SK-N-SH treated with all-trans-retinoic acid at 6 μM for 48 hours (cell line): ENCODE data around the gene TRIP4.

Source experiments
- ATAC-seq: fragments of 200-7000 bp; cut with Tn5 transposase; 3 replicates; pipeline ENCODE4 v1.9.1; 2020; ENCODE audit warnings: mild to moderate bottlenecking, moderate library complexity
- ARNTL ChIP-seq: fragments of 450-650 bp; formaldehyde crosslinking; IDR thresholded peaks from 2 replicates; pipeline ENCODE4 v1.5.0; 2020; ENCODE audit warnings: low read depth, mild to moderate bottlenecking, moderate library complexity, borderline replicate concordance
- BACH2 ChIP-seq: fragments of 250-450 bp; sonication (Bioruptor Pico); IDR thresholded peaks from 2 replicates; pipeline ENCODE4 v1.9.0; 2021; ENCODE audit warnings: mild to moderate bottlenecking, borderline replicate concordance
- CSDC2 ChIP-seq: fragments of 250-450 bp; sonication (Bioruptor Pico); IDR thresholded peaks from 2 replicates; pipeline ENCODE4 v1.5.0; 2020; ENCODE audit warnings: mild to moderate bottlenecking, moderate library complexity
- ESRRG ChIP-seq: fragments of 250-450 bp; sonication (Bioruptor Pico); IDR thresholded peaks from 2 replicates; pipeline ENCODE4 v1.6.1; 2021; ENCODE audit warnings: mild to moderate bottlenecking
- GLIS3 ChIP-seq: fragments of 250-450 bp; sonication (Bioruptor Pico); IDR thresholded peaks from 2 replicates; pipeline ENCODE4 v1.5.0; 2020; ENCODE audit warnings: mild to moderate bottlenecking, moderate library complexity
- ISL1 ChIP-seq: fragments of 250-450 bp; sonication (Bioruptor Pico); IDR thresholded peaks from 2 replicates; pipeline ENCODE4 v2.1.2; 2022; ENCODE audit warnings: mild to moderate bottlenecking, moderate library complexity
- OSR1 ChIP-seq: fragments of 250-450 bp; sonication (Bioruptor Pico); IDR thresholded peaks from 2 replicates; pipeline ENCODE4 v1.8.0; 2022; ENCODE audit warnings: moderate library complexity, mild to moderate bottlenecking, inconsistent platforms
- PPARA ChIP-seq: fragments of 250-450 bp; sonication (Bioruptor Pico); IDR thresholded peaks from 2 replicates; pipeline ENCODE4 v1.5.0; 2020; ENCODE audit warnings: mild to moderate bottlenecking, borderline replicate concordance
- RARB ChIP-seq: fragments of 250-450 bp; sonication (Bioruptor Pico); IDR thresholded peaks from 2 replicates; pipeline ENCODE4 v1.8.0; 2021; ENCODE audit warnings: mild to moderate bottlenecking, moderate library complexity
- SNAI2 ChIP-seq: fragments of 250-450 bp; sonication (Bioruptor Pico); IDR thresholded peaks from 2 replicates; pipeline ENCODE4 v1.5.0; 2020; ENCODE audit warnings: mild to moderate bottlenecking, moderate library complexity
- TCF4 ChIP-seq: fragments of 250-450 bp; sonication (Bioruptor Pico); IDR thresholded peaks from 2 replicates; pipeline ENCODE4 v1.8.0; 2021; ENCODE audit warnings: mild to moderate bottlenecking, moderate library complexity, borderline replicate concordance
- TOX ChIP-seq: fragments of 250-450 bp; sonication (Bioruptor Pico); IDR thresholded peaks from 2 replicates; pipeline ENCODE4 v1.8.0; 2021; ENCODE audit warnings: mild to moderate bottlenecking, moderate library complexity, borderline replicate concordance
- ZC3H10 ChIP-seq: fragments of 250-450 bp; sonication (Bioruptor Pico); IDR thresholded peaks from 2 replicates; pipeline ENCODE4 v1.5.1; 2021; ENCODE audit warnings: mild to moderate bottlenecking, moderate library complexity
- ZFP3 ChIP-seq: fragments of 250-450 bp; sonication (Bioruptor Pico); IDR thresholded peaks from 2 replicates; pipeline ENCODE4 v1.5.0; 2020; ENCODE audit warnings: mild to moderate bottlenecking, moderate library complexity
- ZFP30 ChIP-seq: fragments of 450-650 bp; formaldehyde crosslinking; IDR thresholded peaks from 2 replicates; pipeline ENCODE4 v1.5.0; 2022; ENCODE audit warnings: mild to moderate bottlenecking, moderate library complexity
- ZNF565 ChIP-seq: fragments of 450-650 bp; formaldehyde crosslinking; conservative IDR thresholded peaks from 2 replicates; pipeline ENCODE4 v1.5.0; 2020; ENCODE audit warnings: low read depth, mild to moderate bottlenecking, moderate library complexity
- ZNF70 ChIP-seq: fragments of 450-650 bp; formaldehyde crosslinking; IDR thresholded peaks from 2 replicates; pipeline ENCODE4 v1.5.0; 2020; ENCODE audit warnings: mild to moderate bottlenecking, moderate library complexity
- ZNF8 ChIP-seq: fragments of 450-650 bp; formaldehyde crosslinking; IDR thresholded peaks from 2 replicates; pipeline ENCODE4 v1.5.0; 2020; ENCODE audit warnings: mild to moderate bottlenecking, moderate library complexity
- TF ChIP-seq, protein P1 (sequence below): fragments of 250-450 bp; sonication (Bioruptor Pico); IDR thresholded peaks from 2 replicates; pipeline ENCODE4 v1.5.0; 2020; ENCODE audit warnings: mild to moderate bottlenecking, moderate library complexity
- TF ChIP-seq, protein P2 (sequence below): fragments of 250-450 bp; sonication (Bioruptor Pico); IDR thresholded peaks from 2 replicates; pipeline ENCODE4 v1.5.1; 2021; ENCODE audit warnings: mild to moderate bottlenecking, moderate library complexity
- TF ChIP-seq, protein P3 (sequence below): fragments of 250-450 bp; sonication (Bioruptor Pico); IDR thresholded peaks from 2 replicates; pipeline ENCODE4 v1.8.0; 2020; ENCODE audit warnings: mild to moderate bottlenecking, moderate library complexity, borderline replicate concordance
- TF ChIP-seq, protein P4 (sequence below): fragments of 250-450 bp; sonication (Bioruptor Pico); IDR thresholded peaks from 2 replicates; pipeline ENCODE4 v1.8.0; 2021; ENCODE audit warnings: low read depth, mild to moderate bottlenecking, moderate library complexity, borderline replicate concordance

Gene TRIP4

DNA sequence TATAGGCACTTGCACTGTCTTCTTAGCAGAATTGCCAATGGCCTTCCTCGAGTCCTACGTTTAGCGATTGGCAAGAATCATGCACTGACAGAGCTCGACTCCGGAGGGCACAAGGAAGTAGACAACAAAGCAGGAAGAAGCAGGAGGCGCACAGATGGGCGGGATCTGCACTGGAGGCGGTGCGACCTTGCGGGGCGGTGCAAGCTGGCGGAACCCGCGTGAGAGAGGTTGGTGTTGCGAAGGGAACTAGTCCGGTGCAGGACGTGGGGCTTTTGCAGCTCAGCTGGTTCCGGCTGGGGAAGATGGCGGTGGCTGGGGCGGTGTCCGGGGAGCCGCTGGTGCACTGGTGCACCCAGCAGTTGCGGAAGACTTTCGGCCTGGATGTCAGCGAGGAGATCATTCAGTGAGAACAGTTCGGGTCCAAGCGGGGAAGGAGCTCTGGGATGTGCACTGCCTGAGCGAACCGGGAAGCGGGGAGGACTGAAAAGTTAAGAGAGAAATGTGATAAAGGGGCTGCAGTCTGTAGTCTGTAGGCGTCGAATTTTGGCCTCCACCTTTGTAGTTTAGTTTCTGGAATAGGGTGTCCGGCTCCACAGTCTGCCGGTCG is at the start of gene TRIP4:
Gene TRIP4 (plus strand): TSS at position 275 of the 607 bp plus-strand sequence. CDS start 28 bp downstream, at position 303.
- TF ChIP-seq SNAI2 (CRISPR knock-in tag), result no peak
- TF ChIP-seq ZNF70 (CRISPR knock-in tag), result no peak
- no peak for TF ChIP-seq ISL1
- TF ChIP-seq, protein P1, sequence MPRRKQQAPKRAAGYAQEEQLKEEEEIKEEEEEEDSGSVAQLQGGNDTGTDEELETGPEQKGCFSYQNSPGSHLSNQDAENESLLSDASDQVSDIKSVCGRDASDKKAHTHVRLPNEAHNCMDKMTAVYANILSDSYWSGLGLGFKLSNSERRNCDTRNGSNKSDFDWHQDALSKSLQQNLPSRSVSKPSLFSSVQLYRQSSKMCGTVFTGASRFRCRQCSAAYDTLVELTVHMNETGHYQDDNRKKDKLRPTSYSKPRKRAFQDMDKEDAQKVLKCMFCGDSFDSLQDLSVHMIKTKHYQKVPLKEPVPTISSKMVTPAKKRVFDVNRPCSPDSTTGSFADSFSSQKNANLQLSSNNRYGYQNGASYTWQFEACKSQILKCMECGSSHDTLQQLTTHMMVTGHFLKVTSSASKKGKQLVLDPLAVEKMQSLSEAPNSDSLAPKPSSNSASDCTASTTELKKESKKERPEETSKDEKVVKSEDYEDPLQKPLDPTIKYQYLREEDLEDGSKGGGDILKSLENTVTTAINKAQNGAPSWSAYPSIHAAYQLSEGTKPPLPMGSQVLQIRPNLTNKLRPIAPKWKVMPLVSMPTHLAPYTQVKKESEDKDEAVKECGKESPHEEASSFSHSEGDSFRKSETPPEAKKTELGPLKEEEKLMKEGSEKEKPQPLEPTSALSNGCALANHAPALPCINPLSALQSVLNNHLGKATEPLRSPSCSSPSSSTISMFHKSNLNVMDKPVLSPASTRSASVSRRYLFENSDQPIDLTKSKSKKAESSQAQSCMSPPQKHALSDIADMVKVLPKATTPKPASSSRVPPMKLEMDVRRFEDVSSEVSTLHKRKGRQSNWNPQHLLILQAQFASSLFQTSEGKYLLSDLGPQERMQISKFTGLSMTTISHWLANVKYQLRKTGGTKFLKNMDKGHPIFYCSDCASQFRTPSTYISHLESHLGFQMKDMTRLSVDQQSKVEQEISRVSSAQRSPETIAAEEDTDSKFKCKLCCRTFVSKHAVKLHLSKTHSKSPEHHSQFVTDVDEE (CRISPR knock-in tag), result peak; percentile 78
- TF ChIP-seq ZC3H10 (CRISPR knock-in tag), result no peak
- TF ChIP-seq ZFP3 (CRISPR knock-in tag), result peak; percentile 68
- 0 out of 2 replicates have a peak, but pooled peaks have one; percentile 12 for TF ChIP-seq ZNF565
- peak; percentile 23; the same call in 1 of the 2 replicates for TF ChIP-seq ZFP30
- TF ChIP-seq TCF4 (CRISPR knock-in tag), result 0 out of 2 replicates have a peak, but pooled peaks have one; percentile 41
- peak; percentile 100 for ATAC-seq

DNA sequence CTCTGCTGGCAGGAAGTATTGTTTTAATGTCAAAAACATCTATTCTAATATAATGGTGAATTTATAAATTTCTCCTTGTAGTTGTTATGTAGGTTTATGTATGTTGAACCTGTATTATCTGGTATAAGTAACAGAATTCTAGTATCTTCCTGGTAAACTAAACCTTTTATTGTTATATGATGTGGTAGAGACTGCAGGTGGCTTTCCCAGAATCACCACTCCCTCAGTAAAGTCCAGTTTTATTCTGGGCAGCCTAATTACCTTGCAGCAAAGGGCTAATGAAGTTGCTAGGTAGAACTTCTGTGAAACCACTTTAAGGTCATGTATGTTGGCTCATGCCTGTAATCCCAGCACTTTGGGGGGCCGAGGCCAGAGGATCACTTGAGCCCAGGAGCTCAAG is 47.3 kb upstream of the TRIP4 start:
- TF ChIP-seq, protein P2, sequence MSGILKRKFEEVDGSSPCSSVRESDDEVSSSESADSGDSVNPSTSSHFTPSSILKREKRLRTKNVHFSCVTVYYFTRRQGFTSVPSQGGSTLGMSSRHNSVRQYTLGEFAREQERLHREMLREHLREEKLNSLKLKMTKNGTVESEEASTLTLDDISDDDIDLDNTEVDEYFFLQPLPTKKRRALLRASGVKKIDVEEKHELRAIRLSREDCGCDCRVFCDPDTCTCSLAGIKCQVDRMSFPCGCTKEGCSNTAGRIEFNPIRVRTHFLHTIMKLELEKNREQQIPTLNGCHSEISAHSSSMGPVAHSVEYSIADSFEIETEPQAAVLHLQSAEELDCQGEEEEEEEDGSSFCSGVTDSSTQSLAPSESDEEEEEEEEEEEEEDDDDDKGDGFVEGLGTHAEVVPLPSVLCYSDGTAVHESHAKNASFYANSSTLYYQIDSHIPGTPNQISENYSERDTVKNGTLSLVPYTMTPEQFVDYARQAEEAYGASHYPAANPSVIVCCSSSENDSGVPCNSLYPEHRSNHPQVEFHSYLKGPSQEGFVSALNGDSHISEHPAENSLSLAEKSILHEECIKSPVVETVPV (CRISPR knock-in tag), result no peak
- TF ChIP-seq ESRRG (CRISPR knock-in tag) (no peak), ZFP3 (CRISPR knock-in tag) (no peak), TOX (no peak), TCF4 (CRISPR knock-in tag) (no peak), RARB (no peak), ZNF8 (CRISPR knock-in tag) (no peak), OSR1 (CRISPR knock-in tag) (no peak), ZNF565 (no peak), GLIS3 (CRISPR knock-in tag) (no peak), BACH2 (CRISPR knock-in tag) (no peak), CSDC2 (CRISPR knock-in tag) (no peak), PPARA (no peak), ISL1 (no peak), ZNF70 (CRISPR knock-in tag) (no peak), ARNTL (CRISPR knock-in tag) (no peak), SNAI2 (CRISPR knock-in tag) (no peak)
- TF ChIP-seq, protein P3, sequence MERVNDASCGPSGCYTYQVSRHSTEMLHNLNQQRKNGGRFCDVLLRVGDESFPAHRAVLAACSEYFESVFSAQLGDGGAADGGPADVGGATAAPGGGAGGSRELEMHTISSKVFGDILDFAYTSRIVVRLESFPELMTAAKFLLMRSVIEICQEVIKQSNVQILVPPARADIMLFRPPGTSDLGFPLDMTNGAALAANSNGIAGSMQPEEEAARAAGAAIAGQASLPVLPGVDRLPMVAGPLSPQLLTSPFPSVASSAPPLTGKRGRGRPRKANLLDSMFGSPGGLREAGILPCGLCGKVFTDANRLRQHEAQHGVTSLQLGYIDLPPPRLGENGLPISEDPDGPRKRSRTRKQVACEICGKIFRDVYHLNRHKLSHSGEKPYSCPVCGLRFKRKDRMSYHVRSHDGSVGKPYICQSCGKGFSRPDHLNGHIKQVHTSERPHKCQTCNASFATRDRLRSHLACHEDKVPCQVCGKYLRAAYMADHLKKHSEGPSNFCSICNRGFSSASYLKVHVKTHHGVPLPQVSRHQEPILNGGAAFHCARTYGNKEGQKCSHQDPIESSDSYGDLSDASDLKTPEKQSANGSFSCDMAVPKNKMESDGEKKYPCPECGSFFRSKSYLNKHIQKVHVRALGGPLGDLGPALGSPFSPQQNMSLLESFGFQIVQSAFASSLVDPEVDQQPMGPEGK, result no peak
- TF ChIP-seq, protein P1 (CRISPR knock-in tag), result no peak
- no peak for ATAC-seq

GRCh38 chr15:64341961-64342360 is 45.7 kb upstream of the TRIP4 start:
- no peak for ATAC-seq
- TF ChIP-seq ZNF565 (no peak), CSDC2 (CRISPR knock-in tag) (no peak), ARNTL (CRISPR knock-in tag) (no peak), RARB (no peak), ISL1 (no peak), ZC3H10 (CRISPR knock-in tag) (no peak), PPARA (no peak), OSR1 (CRISPR knock-in tag) (no peak), SNAI2 (CRISPR knock-in tag) (no peak), TOX (no peak)
- TF ChIP-seq, protein P4, sequence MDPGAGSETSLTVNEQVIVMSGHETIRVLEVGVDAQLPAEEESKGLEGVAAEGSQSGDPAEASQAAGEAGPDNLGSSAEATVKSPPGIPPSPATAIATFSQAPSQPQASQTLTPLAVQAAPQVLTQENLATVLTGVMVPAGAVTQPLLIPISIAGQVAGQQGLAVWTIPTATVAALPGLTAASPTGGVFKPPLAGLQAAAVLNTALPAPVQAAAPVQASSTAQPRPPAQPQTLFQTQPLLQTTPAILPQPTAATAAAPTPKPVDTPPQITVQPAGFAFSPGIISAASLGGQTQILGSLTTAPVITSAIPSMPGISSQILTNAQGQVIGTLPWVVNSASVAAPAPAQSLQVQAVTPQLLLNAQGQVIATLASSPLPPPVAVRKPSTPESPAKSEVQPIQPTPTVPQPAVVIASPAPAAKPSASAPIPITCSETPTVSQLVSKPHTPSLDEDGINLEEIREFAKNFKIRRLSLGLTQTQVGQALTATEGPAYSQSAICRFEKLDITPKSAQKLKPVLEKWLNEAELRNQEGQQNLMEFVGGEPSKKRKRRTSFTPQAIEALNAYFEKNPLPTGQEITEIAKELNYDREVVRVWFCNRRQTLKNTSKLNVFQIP (CRISPR knock-in tag), result no peak
- TF ChIP-seq, protein P1 (CRISPR knock-in tag), result no peak
